Measurements from ENCODE around the gene CCDC70.

CCDC70 gene

GRCh38 chr13:51861723-51862300 is at the start of gene CCDC70:
TSS of gene CCDC70 (plus strand) at chr13:51861969. CDS start at chr13:51865412, 3,443 bp downstream.
- Histone ChIP-seq H3K27me3 (ENCODE audit: control insufficient read depth in 1 of 2, insufficient read depth in 2 of 2, low read length in 2 of 2) (no peaks in the 10 kb centered on the region), H3K9me3 (ENCODE audit: control insufficient read depth in 1 of 2, low read length in 2 of 2) (no peaks in the 10 kb centered on the region), H3K4me1 (ENCODE audit: control insufficient read depth in 1 of 2, insufficient read depth in 2 of 2, low read length in 2 of 2) (peaks cover 0 to 4% of the 10 kb centered on the region in 2 donors), H3K4me3 (ENCODE audit: low read depth in 1 of 2, low read length in 2 of 2) (no peak within 1 kb of the TSS), H3K27ac (ENCODE audit: low read depth, low read length) (no peak within 1 kb of the TSS), H3K36me3 (ENCODE audit: control insufficient read depth in 1 of 2, insufficient read depth in 2 of 2, low read length in 2 of 2) (no peaks in the 10 kb centered on the region), H3K9ac (ENCODE audit: low read depth in 1 of 2, low read length in 2 of 2) (no peak within 1 kb of the TSS)

DNA sequence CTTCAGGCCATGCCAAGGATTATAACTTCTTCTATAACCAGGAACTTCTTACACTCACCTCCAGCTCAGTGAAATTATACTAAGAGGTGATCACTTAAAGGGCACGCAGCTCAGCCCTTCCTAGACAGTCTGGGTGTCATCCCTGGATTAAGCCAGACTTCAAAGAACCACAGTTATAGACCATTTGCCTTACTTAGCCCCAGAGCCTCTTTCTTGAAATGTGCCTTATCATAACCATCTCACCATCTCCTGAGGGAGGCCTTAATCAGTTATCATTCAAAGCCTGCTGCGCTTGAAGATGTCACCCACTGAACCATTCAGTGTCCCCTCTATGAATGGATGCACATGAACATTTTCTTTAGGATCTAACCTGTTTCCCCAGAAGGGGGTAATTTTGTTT is 47.7 kb upstream of the CCDC70 start:
- no peaks in the 10 kb centered on the region for H3K27me3 ChIP-seq (ENCODE audit: control insufficient read depth in 1 of 2, insufficient read depth in 2 of 2, low read length in 2 of 2)
- no peak overlapping the region for H3K27ac ChIP-seq (ENCODE audit: low read depth, low read length)
- H3K36me3 ChIP-seq (ENCODE audit: control insufficient read depth in 1 of 2, insufficient read depth in 2 of 2, low read length in 2 of 2), result no peaks in the 10 kb centered on the region
- peaks cover 4 to 5% of the 10 kb centered on the region in 2 donors for H3K4me1 ChIP-seq (ENCODE audit: control insufficient read depth in 1 of 2, insufficient read depth in 2 of 2, low read length in 2 of 2)
- no peak overlapping the region for H3K9ac ChIP-seq (ENCODE audit: low read depth in 1 of 2, low read length in 2 of 2)
- H3K4me3 ChIP-seq (ENCODE audit: low read depth in 1 of 2, low read length in 2 of 2), result no peak overlapping the region
- no peaks in the 10 kb centered on the region for H3K9me3 ChIP-seq (ENCODE audit: control insufficient read depth in 1 of 2, low read length in 2 of 2)

GRCh38 chr13:51814825-51815650 is 46.7 kb upstream of the CCDC70 start:
- Histone ChIP-seq H3K9ac (ENCODE audit: low read depth in 1 of 2, low read length in 2 of 2) (peak overlapping the region in 1 of 2 donors; percentile 55), H3K27ac (ENCODE audit: low read depth, low read length) (no peak overlapping the region), H3K27me3 (ENCODE audit: control insufficient read depth in 1 of 2, insufficient read depth in 2 of 2, low read length in 2 of 2) (no peaks in the 10 kb centered on the region), H3K36me3 (ENCODE audit: control insufficient read depth in 1 of 2, insufficient read depth in 2 of 2, low read length in 2 of 2) (no peaks in the 10 kb centered on the region), H3K4me3 (ENCODE audit: low read depth in 1 of 2, low read length in 2 of 2) (peak overlapping the region; percentile 48 to 63), H3K4me1 (ENCODE audit: control insufficient read depth in 1 of 2, insufficient read depth in 2 of 2, low read length in 2 of 2) (peaks cover 4 to 5% of the 10 kb centered on the region in 2 donors), H3K9me3 (ENCODE audit: control insufficient read depth in 1 of 2, low read length in 2 of 2) (no peaks in the 10 kb centered on the region)

DNA sequence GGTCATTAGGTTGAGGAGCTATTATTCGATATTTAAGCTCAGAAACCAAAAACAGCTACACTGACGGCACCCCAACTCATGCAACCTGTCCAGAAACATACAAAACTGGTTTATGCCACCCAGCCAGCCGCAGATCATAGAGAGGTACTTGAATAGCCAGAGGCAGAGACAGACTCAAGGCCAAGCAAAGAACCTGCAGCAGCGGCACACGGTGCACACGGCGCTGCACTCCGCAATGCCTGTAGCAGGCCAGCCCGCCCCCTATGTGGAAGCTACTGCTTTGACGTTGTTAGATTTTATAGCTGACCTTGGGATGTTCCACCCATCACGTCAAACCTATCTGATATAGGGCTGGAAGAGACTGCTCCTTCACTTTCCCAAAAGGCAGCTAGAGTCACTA is 45.9 kb upstream of the CCDC70 start:
- Histone ChIP-seq H3K4me1 (ENCODE audit: control insufficient read depth in 1 of 2, insufficient read depth in 2 of 2, low read length in 2 of 2) (peaks cover 4 to 5% of the 10 kb centered on the region in 2 donors), H3K9ac (ENCODE audit: low read depth in 1 of 2, low read length in 2 of 2) (no peak overlapping the region), H3K27me3 (ENCODE audit: control insufficient read depth in 1 of 2, insufficient read depth in 2 of 2, low read length in 2 of 2) (no peaks in the 10 kb centered on the region), H3K36me3 (ENCODE audit: control insufficient read depth in 1 of 2, insufficient read depth in 2 of 2, low read length in 2 of 2) (no peaks in the 10 kb centered on the region), H3K4me3 (ENCODE audit: low read depth in 1 of 2, low read length in 2 of 2) (no peak overlapping the region), H3K27ac (ENCODE audit: low read depth, low read length) (no peak overlapping the region), H3K9me3 (ENCODE audit: control insufficient read depth in 1 of 2, low read length in 2 of 2) (no peaks in the 10 kb centered on the region)

GRCh38 chr13:51816604-51817249 is 45.0 kb upstream of the CCDC70 start:
- H3K36me3 ChIP-seq (ENCODE audit: control insufficient read depth in 1 of 2, insufficient read depth in 2 of 2, low read length in 2 of 2), result no peaks in the 10 kb centered on the region
- H3K9ac ChIP-seq (ENCODE audit: low read depth in 1 of 2, low read length in 2 of 2), result no peak overlapping the region
- H3K27ac ChIP-seq (ENCODE audit: low read depth, low read length), result no peak overlapping the region
- H3K27me3 ChIP-seq (ENCODE audit: control insufficient read depth in 1 of 2, insufficient read depth in 2 of 2, low read length in 2 of 2), result no peaks in the 10 kb centered on the region
- peaks cover 4 to 5% of the 10 kb centered on the region in 2 donors for H3K4me1 ChIP-seq (ENCODE audit: control insufficient read depth in 1 of 2, insufficient read depth in 2 of 2, low read length in 2 of 2)
- no peaks in the 10 kb centered on the region for H3K9me3 ChIP-seq (ENCODE audit: control insufficient read depth in 1 of 2, low read length in 2 of 2)
- no peak overlapping the region for H3K4me3 ChIP-seq (ENCODE audit: low read depth in 1 of 2, low read length in 2 of 2)

GRCh38 chr13:51817717-51818116 is 44.1 kb upstream of the CCDC70 start:
- Histone ChIP-seq H3K9me3 (ENCODE audit: control insufficient read depth in 1 of 2, low read length in 2 of 2) (no peaks in the 10 kb centered on the region), H3K27ac (ENCODE audit: low read depth, low read length) (no peak overlapping the region), H3K9ac (ENCODE audit: low read depth in 1 of 2, low read length in 2 of 2) (no peak overlapping the region), H3K4me3 (ENCODE audit: low read depth in 1 of 2, low read length in 2 of 2) (no peak overlapping the region), H3K4me1 (ENCODE audit: control insufficient read depth in 1 of 2, insufficient read depth in 2 of 2, low read length in 2 of 2) (peaks cover 4 to 5% of the 10 kb centered on the region in 2 donors), H3K27me3 (ENCODE audit: control insufficient read depth in 1 of 2, insufficient read depth in 2 of 2, low read length in 2 of 2) (no peaks in the 10 kb centered on the region), H3K36me3 (ENCODE audit: control insufficient read depth in 1 of 2, insufficient read depth in 2 of 2, low read length in 2 of 2) (no peaks in the 10 kb centered on the region)

- H3K4me3 ChIP-seq (ENCODE audit: low read depth in 1 of 2, low read length in 2 of 2), result no peak overlapping the region
- H3K36me3 ChIP-seq (ENCODE audit: control insufficient read depth in 1 of 2, insufficient read depth in 2 of 2, low read length in 2 of 2), result no peaks in the 10 kb centered on the region
- H3K4me1 ChIP-seq (ENCODE audit: control insufficient read depth in 1 of 2, insufficient read depth in 2 of 2, low read length in 2 of 2), result peaks cover 4 to 5% of the 10 kb centered on the region in 2 donors
- H3K9ac ChIP-seq (ENCODE audit: low read depth in 1 of 2, low read length in 2 of 2), result no peak overlapping the region
- no peaks in the 10 kb centered on the region for H3K9me3 ChIP-seq (ENCODE audit: control insufficient read depth in 1 of 2, low read length in 2 of 2)
- no peak overlapping the region for H3K27ac ChIP-seq (ENCODE audit: low read depth, low read length)
- H3K27me3 ChIP-seq (ENCODE audit: control insufficient read depth in 1 of 2, insufficient read depth in 2 of 2, low read length in 2 of 2), result no peaks in the 10 kb centered on the region
Measured at GRCh38 chr13:51818276-51818675, 43.5 kb upstream of the CCDC70 start.

- Histone ChIP-seq H3K4me3 (ENCODE audit: low read depth in 1 of 2, low read length in 2 of 2) (no peak overlapping the region), H3K27ac (ENCODE audit: low read depth, low read length) (no peak overlapping the region), H3K27me3 (ENCODE audit: control insufficient read depth in 1 of 2, insufficient read depth in 2 of 2, low read length in 2 of 2) (no peaks in the 10 kb centered on the region), H3K9ac (ENCODE audit: low read depth in 1 of 2, low read length in 2 of 2) (no peak overlapping the region), H3K9me3 (ENCODE audit: control insufficient read depth in 1 of 2, low read length in 2 of 2) (no peaks in the 10 kb centered on the region), H3K4me1 (ENCODE audit: control insufficient read depth in 1 of 2, insufficient read depth in 2 of 2, low read length in 2 of 2) (peaks cover 4 to 5% of the 10 kb centered on the region in 2 donors), H3K36me3 (ENCODE audit: control insufficient read depth in 1 of 2, insufficient read depth in 2 of 2, low read length in 2 of 2) (no peaks in the 10 kb centered on the region)
Measured at GRCh38 chr13:51818781-51819511, 42.8 kb upstream of the CCDC70 start.

DNA sequence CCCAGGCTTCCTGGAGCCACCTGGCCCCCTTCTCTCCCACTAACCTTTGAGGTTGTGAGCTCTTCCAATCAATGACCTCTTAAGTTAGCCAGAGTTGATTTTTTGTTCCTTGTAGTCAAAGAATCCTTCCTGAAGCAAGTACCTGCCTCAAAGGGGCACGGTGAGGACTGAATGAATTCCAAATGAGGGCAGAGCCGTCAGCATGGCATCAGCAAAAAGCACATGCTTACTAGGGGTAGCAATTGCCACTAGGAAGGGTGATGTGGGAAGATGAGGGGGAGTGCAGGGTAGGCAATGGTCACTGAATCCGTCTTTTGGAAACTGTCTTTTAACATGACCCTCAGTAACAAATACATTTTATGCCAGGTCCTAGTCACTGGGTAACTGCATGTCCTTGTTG is 42.2 kb upstream of the CCDC70 start:
- Histone ChIP-seq H3K27me3 (ENCODE audit: control insufficient read depth in 1 of 2, insufficient read depth in 2 of 2, low read length in 2 of 2) (no peaks in the 10 kb centered on the region), H3K9me3 (ENCODE audit: control insufficient read depth in 1 of 2, low read length in 2 of 2) (no peaks in the 10 kb centered on the region), H3K4me3 (ENCODE audit: low read depth in 1 of 2, low read length in 2 of 2) (no peak overlapping the region), H3K9ac (ENCODE audit: low read depth in 1 of 2, low read length in 2 of 2) (no peak overlapping the region), H3K27ac (ENCODE audit: low read depth, low read length) (no peak overlapping the region), H3K4me1 (ENCODE audit: control insufficient read depth in 1 of 2, insufficient read depth in 2 of 2, low read length in 2 of 2) (peaks cover 4 to 5% of the 10 kb centered on the region in 2 donors), H3K36me3 (ENCODE audit: control insufficient read depth in 1 of 2, insufficient read depth in 2 of 2, low read length in 2 of 2) (no peaks in the 10 kb centered on the region)

All from duodenal mucosa (tissue), 2 donors.